Mesenchymal stem cell (in vitro differentiated cells and primary cell): Measurements from ENCODE around the gene ITGA4.

ENCODE experiments used
- DNase-seq: peaks from one replicate; pipeline ENCODE4 v3.0.0-alpha.2; 2013
- H2AFZ ChIP-seq: one replicate; pipeline ENCODE4 v1.6.1; 2013; ENCODE audit warnings: low read depth, mild to moderate bottlenecking, control low read depth, inconsistent platforms, low read length, moderate library complexity
- H2AK5ac ChIP-seq: 2 replicates; pipeline ENCODE4 v1.6.1; 2013; ENCODE audit warnings: low read length, moderate library complexity, mild to moderate bottlenecking, inconsistent platforms; ENCODE audit not compliant: severe bottlenecking
- H2BK120ac ChIP-seq: one replicate; pipeline ENCODE4 v1.6.1; 2013; ENCODE audit warnings: low read depth, mild to moderate bottlenecking, inconsistent platforms, low read length, moderate library complexity
- H2BK12ac ChIP-seq, 2 experiments: one replicate each; pipeline ENCODE4 v1.6.1; 2013; ENCODE audit warnings: inconsistent platforms in 2 of 2, low read length in 2 of 2, mild to moderate bottlenecking in 2 of 2, moderate library complexity in 2 of 2, control low read depth in 1 of 2
- H2BK15ac ChIP-seq: one replicate; pipeline ENCODE4 v1.6.1; 2013; ENCODE audit warnings: mild to moderate bottlenecking, low read depth, inconsistent platforms; ENCODE audit not compliant: poor library complexity, severe bottlenecking
- H2BK5ac ChIP-seq: 2 replicates; pipeline ENCODE4 v1.6.1; 2013; ENCODE audit warnings: low read depth, mild to moderate bottlenecking, low read length, control low read depth, inconsistent platforms; ENCODE audit not compliant: poor library complexity, severe bottlenecking
- H3K14ac ChIP-seq, 2 experiments: one replicate each; pipeline ENCODE4 v1.6.1; 2013; ENCODE audit warnings: inconsistent platforms in 2 of 2, low read length in 2 of 2, control low read depth in 1 of 2, mild to moderate bottlenecking in 1 of 2, moderate library complexity in 1 of 2
- H3K18ac ChIP-seq, 2 experiments: one replicate each; pipeline ENCODE4 v1.6.1; 2013; ENCODE audit warnings: inconsistent platforms in 2 of 2, low read length in 2 of 2, control low read depth in 1 of 2, low read depth in 1 of 2, mild to moderate bottlenecking in 1 of 2
- H3K23ac ChIP-seq, 2 experiments: one replicate each; pipeline ENCODE4 v1.6.1; 2013; ENCODE audit warnings: inconsistent platforms in 2 of 2, low read length in 2 of 2, mild to moderate bottlenecking in 2 of 2, moderate library complexity in 2 of 2, control low read depth in 1 of 2
- H3K27ac ChIP-seq: 2 replicates; pipeline ENCODE4 v1.5.1; 2013; ENCODE audit warnings: mild to moderate bottlenecking, moderate library complexity, low read length, control low read depth, inconsistent platforms; ENCODE audit not compliant: poor library complexity, severe bottlenecking
- H3K27me3 ChIP-seq, 2 experiments: 2 replicates each; pipeline versions ENCODE4 v1.6.1 to v1.7.0; 2013; ENCODE audit warnings: low read length in 2 of 2, mild to moderate bottlenecking in 2 of 2, moderate library complexity in 2 of 2, control low read depth in 1 of 2, inconsistent platforms in 1 of 2; ENCODE audit not compliant: control insufficient read depth in 1 of 2, insufficient read depth in 1 of 2
- H3K36me3 ChIP-seq, 2 experiments: 2 replicates each; pipeline versions ENCODE4 v1.6.1 to v1.7.0; 2013; ENCODE audit warnings: low read length in 2 of 2, control low read depth in 1 of 2, inconsistent platforms in 1 of 2, low read depth in 1 of 2, mild to moderate bottlenecking in 1 of 2; ENCODE audit not compliant: insufficient read depth in 2 of 2, control insufficient read depth in 1 of 2
- H3K4ac ChIP-seq, 2 experiments: one replicate each; pipeline ENCODE4 v1.6.1; 2013; ENCODE audit warnings: inconsistent platforms in 2 of 2, low read length in 2 of 2, mild to moderate bottlenecking in 2 of 2, moderate library complexity in 2 of 2, control low read depth in 1 of 2, low read depth in 1 of 2
- H3K4me1 ChIP-seq: 2 replicates; pipeline ENCODE4 v1.6.1; 2013; ENCODE audit warnings: low read depth, low read length, control low read depth; ENCODE audit not compliant: control insufficient read depth, insufficient read depth
- H3K4me2 ChIP-seq: 2 replicates; pipeline ENCODE4 v1.6.1; 2013; ENCODE audit warnings: low read length, mild to moderate bottlenecking, inconsistent platforms; ENCODE audit not compliant: poor library complexity, severe bottlenecking
- H3K4me3 ChIP-seq, 2 experiments: 2 replicates each; pipeline versions ENCODE4 v1.5.1 to v1.7.0; 2013; ENCODE audit warnings: low read length in 2 of 2, mild to moderate bottlenecking in 2 of 2, control low read depth in 1 of 2, low read depth in 1 of 2; ENCODE audit not compliant: insufficient read depth in 1 of 2
- H3K79me1 ChIP-seq: replicated peaks from 2 replicates; pipeline ENCODE4 v1.6.1; 2013; ENCODE audit warnings: mild to moderate bottlenecking, control low read depth, low read length, inconsistent platforms; ENCODE audit not compliant: poor library complexity, severe bottlenecking
- H3K9ac ChIP-seq: 2 replicates; pipeline ENCODE4 v1.7.0; 2013; ENCODE audit warnings: mild to moderate bottlenecking, low read length, moderate library complexity
- H3K9me3 ChIP-seq: 2 replicates; pipeline ENCODE4 v1.7.0; 2013; ENCODE audit warnings: mild to moderate bottlenecking, low read length; ENCODE audit not compliant: control insufficient read depth
- H4K8ac ChIP-seq: one replicate; pipeline ENCODE4 v1.6.1; 2013; ENCODE audit warnings: inconsistent platforms, mild to moderate bottlenecking, low read length, moderate library complexity
- H4K91ac ChIP-seq: one replicate; pipeline ENCODE4 v1.6.1; 2013; ENCODE audit warnings: mild to moderate bottlenecking, low read length, inconsistent platforms
- WGBS: methylation state at CpG from one replicate; pipeline ENCODE4 v1.1.7; 2013; ENCODE audit warnings: mixed read lengths; 5-methylcytosine and 5-hydroxymethylcytosine counted together

The ITGA4 gene

GRCh38 chr2:181472990-181473389, 15.8 kb downstream of the ITGA4 start:
- H3K9me3 ChIP-seq = no peaks in the 10 kb centered on the region
- DNase-seq = no peak
- H2AK5ac ChIP-seq = no peak overlapping the region
- H2BK15ac ChIP-seq = no peak overlapping the region
- no peak overlapping the region for H3K9ac ChIP-seq
- H3K23ac ChIP-seq = no peak overlapping the region
- no peak overlapping the region for H2BK12ac ChIP-seq
- H2BK5ac ChIP-seq = no peak overlapping the region
- peaks cover 2% of the 10 kb centered on the region for H3K4me1 ChIP-seq
- no peak overlapping the region for H2AFZ ChIP-seq
- H4K8ac ChIP-seq = no peak overlapping the region
- WGBS = 96% methylated on average over 6 of the region's 6 CpGs
- H4K91ac ChIP-seq = no peak overlapping the region
- no peak overlapping the region for H3K14ac ChIP-seq
- no peak overlapping the region for H3K18ac ChIP-seq
- peaks cover 3% of the 10 kb centered on the region for H3K79me1 ChIP-seq
- H3K36me3 ChIP-seq = peaks cover 0 to 18% of the 10 kb centered on the region in 2 experiments
- H3K4me2 ChIP-seq = no peak overlapping the region
- no peaks in the 10 kb centered on the region for H3K27me3 ChIP-seq
- no peak overlapping the region for H2BK120ac ChIP-seq
- peak overlapping the region in 1 of 2 experiments; percentile 13 for H3K4me3 ChIP-seq
- H3K4ac ChIP-seq = no peak overlapping the region
- no peak overlapping the region for H3K27ac ChIP-seq

- H3K4me3 ChIP-seq = no peak overlapping the region
Measured at GRCh38 chr2:181474222-181474881, 17.2 kb downstream of the ITGA4 start.

GRCh38 chr2:181483211-181483610, 26.0 kb downstream of the ITGA4 start:
- no peak overlapping the region for H3K9ac ChIP-seq
- H3K23ac ChIP-seq = no peak overlapping the region
- H3K36me3 ChIP-seq = peaks cover 0 to 55% of the 10 kb centered on the region in 2 experiments
- no peak for DNase-seq
- no peak overlapping the region for H3K4me2 ChIP-seq
- H2BK15ac ChIP-seq = no peak overlapping the region
- no peak overlapping the region for H3K18ac ChIP-seq
- H2BK120ac ChIP-seq = no peak overlapping the region
- no peak overlapping the region for H4K91ac ChIP-seq
- no peak overlapping the region for H2BK12ac ChIP-seq
- H3K4ac ChIP-seq = no peak overlapping the region
- no peak overlapping the region for H2BK5ac ChIP-seq
- 95% methylated on average over 2 of the region's 2 CpGs for WGBS
- H2AK5ac ChIP-seq = no peak overlapping the region
- no peaks in the 10 kb centered on the region for H3K79me1 ChIP-seq
- H3K4me1 ChIP-seq = no peaks in the 10 kb centered on the region
- H3K14ac ChIP-seq = no peak overlapping the region
- H2AFZ ChIP-seq = no peak overlapping the region
- H3K4me3 ChIP-seq = no peak overlapping the region
- H3K9me3 ChIP-seq = no peaks in the 10 kb centered on the region
- no peak overlapping the region for H4K8ac ChIP-seq
- H3K27ac ChIP-seq = no peak overlapping the region
- H3K27me3 ChIP-seq = no peaks in the 10 kb centered on the region

More at GRCh38 chr2:181474222-181474881, 17.2 kb downstream of the ITGA4 start:
- peaks cover 0 to 18% of the 10 kb centered on the region in 2 experiments for H3K36me3 ChIP-seq
- no peak overlapping the region for H2AFZ ChIP-seq
- H2AK5ac ChIP-seq = no peak overlapping the region
- H3K9me3 ChIP-seq = no peaks in the 10 kb centered on the region
- DNase-seq = peak; percentile 69
- H3K4ac ChIP-seq = no peak overlapping the region
- no peak overlapping the region for H3K9ac ChIP-seq
- H2BK5ac ChIP-seq = no peak overlapping the region
- H4K8ac ChIP-seq = no peak overlapping the region
- no peak overlapping the region for H3K18ac ChIP-seq
- H3K4me2 ChIP-seq = no peak overlapping the region
- peaks cover 3% of the 10 kb centered on the region for H3K79me1 ChIP-seq
- H2BK120ac ChIP-seq = no peak overlapping the region
- no peaks in the 10 kb centered on the region for H3K27me3 ChIP-seq
- H3K14ac ChIP-seq = no peak overlapping the region
- peaks cover 2% of the 10 kb centered on the region for H3K4me1 ChIP-seq
- no peak overlapping the region for H3K27ac ChIP-seq
- H4K91ac ChIP-seq = no peak overlapping the region
- 0% methylated on average over 1 of the region's 3 CpGs for WGBS
- no peak overlapping the region for H2BK15ac ChIP-seq
- H3K23ac ChIP-seq = no peak overlapping the region
- H2BK12ac ChIP-seq = no peak overlapping the region

- Histone ChIP-seq H3K27me3 (no peaks in the 10 kb centered on the region), H3K9ac (no peak overlapping the region), H3K4ac (no peak overlapping the region), H4K8ac (no peak overlapping the region), H3K79me1 (no peaks in the 10 kb centered on the region), H2BK5ac (no peak overlapping the region), H2AFZ (no peak overlapping the region), H2AK5ac (no peak overlapping the region), H2BK12ac (no peak overlapping the region), H3K18ac (no peak overlapping the region), H3K4me2 (no peak overlapping the region), H3K36me3 (peaks cover 0 to 55% of the 10 kb centered on the region in 2 experiments), H4K91ac (no peak overlapping the region), H3K4me1 (no peaks in the 10 kb centered on the region), H3K9me3 (no peaks in the 10 kb centered on the region), H3K27ac (no peak overlapping the region), H2BK120ac (no peak overlapping the region), H3K4me3 (no peak overlapping the region), H3K23ac (no peak overlapping the region), H3K14ac (no peak overlapping the region), H2BK15ac (no peak overlapping the region)
- no peak for DNase-seq
- 81% methylated on average over 1 of the region's 1 CpG for WGBS
Measured at GRCh38 chr2:181483876-181484275, 26.7 kb downstream of the ITGA4 start.
